GM21717 (cell line): Measurements from ENCODE around the gene FAM222A.
"Not testable (repeated sequence)": the region's sequence is repeated elsewhere in the genome, so short reads cannot be mapped to it uniquely, and the experiment has no call there.

Source experiments
- ATAC-seq: cut with Tn5 transposase; IDR thresholded peaks from one replicate; pipeline ENCODE4 v1.9.1; 2021; ENCODE audit warnings: mild to moderate bottlenecking, moderate library complexity; ENCODE audit not compliant: unreplicated experiment

Gene FAM222A

GRCh38 chr12:109693653-109694600 is 19.7 kb upstream of the FAM222A start:
- ATAC-seq, result no peak

- ATAC-seq, result not testable (repeated sequence)
These were observed 19.0 kb upstream of the FAM222A start for GRCh38 chr12:109694629-109695028.

- no peak for ATAC-seq
These were observed 18.2 kb upstream of the FAM222A start for GRCh38 chr12:109695416-109695815.

GRCh38 chr12:109695961-109696461 is 17.6 kb upstream of the FAM222A start:
- ATAC-seq, result no peak

- ATAC-seq, result no peak
These were observed 16.9 kb upstream of the FAM222A start for GRCh38 chr12:109696485-109697269.

GRCh38 chr12:109697270-109697553 is 16.4 kb upstream of the FAM222A start:
- ATAC-seq, result no peak

- no peak for ATAC-seq
These were observed 15.7 kb upstream of the FAM222A start for GRCh38 chr12:109697877-109698468.

- no peak for ATAC-seq
These were observed 14.8 kb upstream of the FAM222A start for GRCh38 chr12:109698820-109699219.

GRCh38 chr12:109701064-109701463 is 12.6 kb upstream of the FAM222A start:
- no peak for ATAC-seq

GRCh38 chr12:109702111-109702841 is 11.3 kb upstream of the FAM222A start:
- ATAC-seq, result no peak

- no peak for ATAC-seq
These were observed 9.9 kb upstream of the FAM222A start for GRCh38 chr12:109703684-109704083.

- ATAC-seq, result no peak
These were observed 9.1 kb upstream of the FAM222A start for GRCh38 chr12:109704371-109705098.

- ATAC-seq, result no peak
These were observed 8.3 kb upstream of the FAM222A start for GRCh38 chr12:109705291-109705690.

GRCh38 chr12:109706398-109706746 is 7.3 kb upstream of the FAM222A start:
- no peak for ATAC-seq

- ATAC-seq, result no peak
These were observed 6.7 kb upstream of the FAM222A start for GRCh38 chr12:109706747-109707469.

GRCh38 chr12:109707470-109707821 is 6.2 kb upstream of the FAM222A start:
- ATAC-seq, result no peak

- ATAC-seq, result no peak
These were observed 4.7 kb upstream of the FAM222A start for GRCh38 chr12:109708939-109709338.

GRCh38 chr12:109709401-109709991 is 4.1 kb upstream of the FAM222A start:
- no peak for ATAC-seq

- ATAC-seq, result no peak
These were observed 3.3 kb upstream of the FAM222A start for GRCh38 chr12:109710205-109710746.
